Keratinocyte (primary cell): Measurements from ENCODE around the gene MINPP1. TPM values are rescaled to one million over a fixed set of nuclear protein-coding genes. Genes with fewer than 3 reads are reported as not detected.

Source experiments
- DNase-seq: peaks from one replicate; pipeline ENCODE4 v3.0.0-alpha.2; 2011; ENCODE audit warnings: low read depth, missing footprints, low spot score
- FAIRE-seq: peaks from 2 replicates; lab custom pipeline; 2011; peaks lifted over from hg19 to GRCh38; lab: Jason Lieb, UNC
- H2AFZ ChIP-seq: 2 replicates; pipeline ENCODE4 v1.6.0; 2012; ENCODE audit warnings: low read length, control low read depth, inconsistent platforms; ENCODE audit not compliant: control insufficient read depth
- H3K27ac ChIP-seq: 2 replicates; pipeline ENCODE4 v1.5.1; 2011; ENCODE audit warnings: low read length; ENCODE audit not compliant: control insufficient read depth, insufficient read depth
- H3K27me3 ChIP-seq: 3 replicates; pipeline ENCODE4 v1.6.0; 2011; ENCODE audit warnings: low read length; ENCODE audit not compliant: control insufficient read depth, insufficient read depth; ENCODE audit errors: extremely low read depth
- H3K36me3 ChIP-seq, 2 experiments: 2 replicates in 1 of 2; 3 replicates in 1 of 2; pipeline ENCODE4 v1.5.1; 2011; ENCODE audit warnings: low read length in 2 of 2, mild to moderate bottlenecking in 1 of 2; ENCODE audit not compliant: control insufficient read depth in 2 of 2, insufficient read depth in 2 of 2; ENCODE audit errors: extremely low read depth in 1 of 2
- H3K4me1 ChIP-seq: 3 replicates; pipeline ENCODE4 v1.5.1; 2011; ENCODE audit warnings: low read length; ENCODE audit not compliant: control insufficient read depth, insufficient read depth; ENCODE audit errors: extremely low read depth
- H3K4me2 ChIP-seq: 3 replicates; pipeline ENCODE4 v1.6.0; 2011; ENCODE audit warnings: low read depth, low read length; ENCODE audit not compliant: control insufficient read depth, insufficient read depth; ENCODE audit errors: extremely low read depth
- H3K4me3 ChIP-seq, 3 experiments: fragments of 200-600 bp in 1 of 3; sonication (generic) in 1 of 3; 2 replicates in 2 of 3; 3 replicates in 1 of 3; pipeline ENCODE4 v1.5.1; 2011 to 2016; ENCODE audit warnings: low read length in 3 of 3, mild to moderate bottlenecking in 3 of 3, control low read depth in 2 of 3, inconsistent platforms in 1 of 3, low read depth in 1 of 3, mixed read lengths in 1 of 3, mixed run types in 1 of 3, moderate library complexity in 1 of 3; ENCODE audit not compliant: control insufficient read depth in 2 of 3, insufficient read depth in 2 of 3; ENCODE audit errors: extremely low read depth in 1 of 3
- H3K79me2 ChIP-seq: 2 replicates; pipeline ENCODE4 v1.6.0; 2012; ENCODE audit warnings: low read length; ENCODE audit not compliant: control insufficient read depth, insufficient read depth
- H3K9ac ChIP-seq: 3 replicates; pipeline ENCODE4 v1.6.0; 2011; ENCODE audit warnings: low read length; ENCODE audit not compliant: control insufficient read depth, insufficient read depth; ENCODE audit errors: extremely low read depth
- H3K9me1 ChIP-seq: 3 replicates; pipeline ENCODE4 v1.6.0; 2011; ENCODE audit warnings: low read length; ENCODE audit not compliant: control insufficient read depth, insufficient read depth; ENCODE audit errors: extremely low read depth
- H3K9me3 ChIP-seq: 2 replicates; pipeline ENCODE4 v1.5.1; 2012; ENCODE audit warnings: low read depth, low read length; ENCODE audit not compliant: control insufficient read depth
- H4K20me1 ChIP-seq: 3 replicates; pipeline ENCODE4 v1.6.0; 2011; ENCODE audit warnings: low read length; ENCODE audit not compliant: control insufficient read depth, insufficient read depth; ENCODE audit errors: extremely low read depth
- CTCF ChIP-seq, 3 experiments: IDR thresholded peaks in 1 of 3; conservative IDR thresholded peaks in 1 of 3; optimal IDR thresholded peaks in 1 of 3; 2 replicates in 2 of 3; 3 replicates in 1 of 3; pipeline versions ENCODE3 to v1.5.1; 2011; ENCODE audit warnings: low read length in 3 of 3, mild to moderate bottlenecking in 3 of 3, moderate library complexity in 2 of 3, control low read depth in 1 of 3, inconsistent platforms in 1 of 3; ENCODE audit not compliant: insufficient read depth in 2 of 3; ENCODE audit errors: extremely low read depth in 1 of 3
- EZH2 ChIP-seq: IDR thresholded peaks from one replicate; pipeline ENCODE4 v1.6.1; 2012; ENCODE audit warnings: inconsistent platforms, mild to moderate bottlenecking, low read length, moderate library complexity
- dilution Hi-C: fragments of 300-500 bp; cut with MboI; formaldehyde crosslinking; loops from one replicate; pipeline ENCODE4 v1.7.0; 2020; ENCODE audit warnings: low sequenced_read_pairs; ENCODE audit not compliant: extremely low pct_ligation_motif_present
- polyA plus RNA-seq, 5 experiments: library from polyadenylated mRNA; depleted of rRNA in 3 of 5; stranded (reverse) in 3 of 5; stranded (forward) in 1 of 5; unstranded in 1 of 5; fragments of >200 nt; gene quantifications; 1 replicate in 1 of 5; 2 replicates in 3 of 5; 3 replicates in 1 of 5; pipeline versions ENCODE4 v1.2.1 to v1.2.3, GENCODE V29; 2011 to 2012; ENCODE audit warnings: missing spikeins in 2 of 5, low read depth in 1 of 5, low replicate concordance in 1 of 5

Gene MINPP1
- polyA plus RNA-seq, 1 donor (not counting 4 experiments of a cell fraction or from before 2014, with no cell fraction given), result 17.7 TPM

DNA sequence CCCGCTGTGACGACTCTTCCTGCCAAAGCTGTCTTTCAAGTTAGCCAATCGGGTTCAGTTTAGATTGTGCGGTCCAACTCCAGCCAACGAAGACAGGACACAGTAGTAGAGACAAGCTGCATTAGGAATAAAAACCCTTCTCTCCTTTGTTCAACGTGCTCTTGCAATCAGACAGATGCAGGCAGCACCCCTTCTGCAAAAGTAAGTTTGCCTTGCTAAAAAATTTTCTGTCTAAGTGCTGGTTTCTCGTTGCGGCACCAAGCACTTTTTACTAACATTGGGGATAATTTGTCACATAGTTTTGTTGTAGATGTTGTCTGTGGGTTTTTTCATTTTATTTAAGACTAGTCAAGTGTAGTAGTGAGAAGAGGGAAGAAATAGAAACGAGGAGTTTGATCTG is 58.1 kb downstream of the MINPP1 start:
- Histone ChIP-seq H3K4me2 (no peak overlapping the region), H3K36me3 (no peaks in the 10 kb centered on the region), H3K9ac (no peak overlapping the region), H3K9me1 (no peaks in the 10 kb centered on the region), H3K79me2 (no peaks in the 10 kb centered on the region), H3K4me3 (no peak overlapping the region), H2AFZ (no peak overlapping the region), H3K4me1 (no peaks in the 10 kb centered on the region), H3K9me3 (no peaks in the 10 kb centered on the region), H3K27ac (no peak overlapping the region), H4K20me1 (no peaks in the 10 kb centered on the region), H3K27me3 (no peaks in the 10 kb centered on the region)
- TF ChIP-seq EZH2, result no peak
- no peak for TF ChIP-seq CTCF (optimal IDR thresholded peaks at IDR 0.05 in 1 of 3, IDR thresholded peaks at IDR 0.05 in 1 of 3, conservative IDR thresholded peaks at IDR 0.05 in 1 of 3; ENCODE audit: extremely low read depth in 1 of 3, insufficient read depth in 2 of 3, low read length in 3 of 3)
- DNase-seq, result no peak
- dilution Hi-C loops, result no loop called here
- no peak for FAIRE-seq

GRCh38 chr10:87565010-87565409 is 60.3 kb downstream of the MINPP1 start:
- Histone ChIP-seq H3K4me1 (no peaks in the 10 kb centered on the region), H3K9me1 (no peaks in the 10 kb centered on the region), H3K4me2 (no peak overlapping the region), H3K27me3 (no peaks in the 10 kb centered on the region), H4K20me1 (no peaks in the 10 kb centered on the region), H3K9ac (no peak overlapping the region), H3K36me3 (no peaks in the 10 kb centered on the region), H3K4me3 (no peak overlapping the region), H3K27ac (no peak overlapping the region), H2AFZ (no peak overlapping the region), H3K9me3 (no peaks in the 10 kb centered on the region), H3K79me2 (no peaks in the 10 kb centered on the region)
- DNase-seq (no peak), FAIRE-seq (no peak)
- dilution Hi-C loops, result no loop called here
- TF ChIP-seq CTCF (optimal IDR thresholded peaks at IDR 0.05 in 1 of 3, IDR thresholded peaks at IDR 0.05 in 1 of 3, conservative IDR thresholded peaks at IDR 0.05 in 1 of 3; ENCODE audit: extremely low read depth in 1 of 3, insufficient read depth in 2 of 3, low read length in 3 of 3), result no peak
- no peak for TF ChIP-seq EZH2
